HepG2 (cell line): ENCODE results near the gene COL5A1. TPM values are rescaled to one million over a fixed set of nuclear protein-coding genes. Genes with fewer than 3 reads are reported as not detected.

Experiments
- PCBP1 ChIP-seq: fragments of 200-400 bp; formaldehyde crosslinking; IDR thresholded peaks from 2 replicates; pipeline ENCODE4 v1.6.1; 2017; ENCODE audit warnings: mild to moderate bottlenecking, low read depth, low read length, borderline replicate concordance
- RORA ChIP-seq: sonication (generic); formaldehyde crosslinking; IDR thresholded peaks from 2 replicates; pipeline ENCODE4 v1.5.0; 2020; ENCODE audit warnings: mild to moderate bottlenecking, missing genetic modification reagents, moderate library complexity
- ZFY ChIP-seq: sonication (generic); formaldehyde crosslinking; IDR thresholded peaks from 2 replicates; pipeline ENCODE4 v1.4.0; 2020; ENCODE audit warnings: missing genetic modification reagents
- ZNF441 ChIP-seq: sonication (generic); formaldehyde crosslinking; IDR thresholded peaks from 2 replicates; pipeline ENCODE4 v1.7.0; 2021; ENCODE audit warnings: missing genetic modification reagents, borderline replicate concordance
- ZNF644 ChIP-seq: IDR thresholded peaks from 2 replicates; pipeline ENCODE4 v1.6.1; 2016; ENCODE audit warnings: low read depth
- ZNF879 ChIP-seq: sonication (generic); formaldehyde crosslinking; IDR thresholded peaks from 2 replicates; pipeline ENCODE4 v1.8.1; 2023; ENCODE audit warnings: missing genetic modification reagents
- polyA plus RNA-seq, 8 experiments: library from polyadenylated mRNA; depleted of rRNA in 3 of 8; stranded (reverse) in 7 of 8; unstranded in 1 of 8; fragments of >200 nt; fragmentation: Illumina TruSeq in 4 of 8; extraction: Trizol in 4 of 8; gene quantifications; 2 replicates each; pipeline versions ENCODE4 v1.2.1 to v1.2.3, GENCODE V29; 2011 to 2016; ENCODE audit warnings: low read depth in 4 of 8, missing spikeins in 1 of 8, mixed read lengths in 1 of 8; ENCODE audit not compliant: insufficient read depth in 1 of 8
- total RNA-seq, 5 experiments: library from RNA; depleted of rRNA; stranded (reverse); fragments of >200 nt; fragmentation: Illumina TruSeq; extraction: Trizol; gene quantifications; 2 replicates each; pipeline ENCODE4 v1.2.3, GENCODE V29; 2016; ENCODE audit warnings: low read depth in 1 of 5
- TF ChIP-seq, protein P1 (sequence below): sonication (generic); formaldehyde crosslinking; IDR thresholded peaks from 2 replicates; pipeline ENCODE4 v1.5.0; 2020; ENCODE audit warnings: mild to moderate bottlenecking, missing genetic modification reagents, borderline replicate concordance
- TF ChIP-seq, protein P2 (sequence below): IDR thresholded peaks from 2 replicates; pipeline ENCODE4 v1.6.1; 2016; ENCODE audit warnings: missing genetic modification reagents, missing compliant biosample characterization
- TF ChIP-seq, protein P3 (sequence below): sonication (generic); formaldehyde crosslinking; IDR thresholded peaks from 2 replicates; pipeline ENCODE4 v1.4.0; 2020; ENCODE audit warnings: mild to moderate bottlenecking, missing genetic modification reagents, borderline replicate concordance
- TF ChIP-seq, protein P4 (sequence below): sonication (generic); formaldehyde crosslinking; IDR thresholded peaks from 2 replicates; pipeline ENCODE4 v1.8.1; 2023; ENCODE audit warnings: mild to moderate bottlenecking, missing genetic modification reagents

Gene COL5A1
- total and polyA plus RNA-seq, 2 of the 13 experiments (the other 11 are each of a cell fraction or from before 2014, with no cell fraction given), result not detected

DNA sequence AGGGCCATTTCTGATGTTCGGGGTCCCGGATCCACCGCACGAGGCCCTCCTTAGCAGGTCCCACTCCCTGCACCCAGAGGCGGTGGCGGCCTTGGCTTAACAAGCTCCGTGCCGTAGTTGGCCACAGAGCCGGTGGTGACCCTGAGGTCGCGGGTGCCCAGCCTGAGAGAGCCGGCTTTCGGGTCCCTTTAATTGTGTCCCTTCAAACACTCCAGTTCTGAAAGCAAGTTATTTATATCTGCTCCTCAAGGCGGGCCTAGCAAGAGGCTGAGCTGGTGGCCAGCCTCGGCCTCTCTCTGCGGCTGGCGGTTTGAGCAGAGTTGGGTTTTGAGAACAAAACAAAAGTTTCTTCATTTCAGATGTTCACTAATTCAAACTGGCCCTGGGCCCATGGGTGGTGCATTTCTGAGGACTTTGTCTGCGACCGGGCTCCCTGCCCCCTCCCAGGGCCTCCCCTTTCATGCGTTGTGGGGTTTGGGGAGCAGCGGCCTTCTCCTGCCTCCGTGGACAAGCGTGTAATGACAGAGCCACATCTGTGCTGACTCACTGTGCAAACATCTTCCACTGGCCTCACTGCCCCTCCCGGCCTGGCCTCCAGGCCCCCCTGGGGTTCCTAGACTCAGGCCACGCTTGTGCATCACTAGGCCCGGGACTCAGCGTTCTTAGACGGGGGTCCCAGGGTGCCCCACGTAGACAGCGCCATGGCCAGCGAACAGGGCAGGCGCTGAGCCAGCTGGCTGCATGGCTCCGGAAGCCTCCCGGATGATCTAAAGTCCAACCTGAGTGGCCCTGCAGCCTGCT is 49.4 kb upstream of the COL5A1 start (continued):
- no peak for TF ChIP-seq PCBP1
- TF ChIP-seq, protein P1, sequence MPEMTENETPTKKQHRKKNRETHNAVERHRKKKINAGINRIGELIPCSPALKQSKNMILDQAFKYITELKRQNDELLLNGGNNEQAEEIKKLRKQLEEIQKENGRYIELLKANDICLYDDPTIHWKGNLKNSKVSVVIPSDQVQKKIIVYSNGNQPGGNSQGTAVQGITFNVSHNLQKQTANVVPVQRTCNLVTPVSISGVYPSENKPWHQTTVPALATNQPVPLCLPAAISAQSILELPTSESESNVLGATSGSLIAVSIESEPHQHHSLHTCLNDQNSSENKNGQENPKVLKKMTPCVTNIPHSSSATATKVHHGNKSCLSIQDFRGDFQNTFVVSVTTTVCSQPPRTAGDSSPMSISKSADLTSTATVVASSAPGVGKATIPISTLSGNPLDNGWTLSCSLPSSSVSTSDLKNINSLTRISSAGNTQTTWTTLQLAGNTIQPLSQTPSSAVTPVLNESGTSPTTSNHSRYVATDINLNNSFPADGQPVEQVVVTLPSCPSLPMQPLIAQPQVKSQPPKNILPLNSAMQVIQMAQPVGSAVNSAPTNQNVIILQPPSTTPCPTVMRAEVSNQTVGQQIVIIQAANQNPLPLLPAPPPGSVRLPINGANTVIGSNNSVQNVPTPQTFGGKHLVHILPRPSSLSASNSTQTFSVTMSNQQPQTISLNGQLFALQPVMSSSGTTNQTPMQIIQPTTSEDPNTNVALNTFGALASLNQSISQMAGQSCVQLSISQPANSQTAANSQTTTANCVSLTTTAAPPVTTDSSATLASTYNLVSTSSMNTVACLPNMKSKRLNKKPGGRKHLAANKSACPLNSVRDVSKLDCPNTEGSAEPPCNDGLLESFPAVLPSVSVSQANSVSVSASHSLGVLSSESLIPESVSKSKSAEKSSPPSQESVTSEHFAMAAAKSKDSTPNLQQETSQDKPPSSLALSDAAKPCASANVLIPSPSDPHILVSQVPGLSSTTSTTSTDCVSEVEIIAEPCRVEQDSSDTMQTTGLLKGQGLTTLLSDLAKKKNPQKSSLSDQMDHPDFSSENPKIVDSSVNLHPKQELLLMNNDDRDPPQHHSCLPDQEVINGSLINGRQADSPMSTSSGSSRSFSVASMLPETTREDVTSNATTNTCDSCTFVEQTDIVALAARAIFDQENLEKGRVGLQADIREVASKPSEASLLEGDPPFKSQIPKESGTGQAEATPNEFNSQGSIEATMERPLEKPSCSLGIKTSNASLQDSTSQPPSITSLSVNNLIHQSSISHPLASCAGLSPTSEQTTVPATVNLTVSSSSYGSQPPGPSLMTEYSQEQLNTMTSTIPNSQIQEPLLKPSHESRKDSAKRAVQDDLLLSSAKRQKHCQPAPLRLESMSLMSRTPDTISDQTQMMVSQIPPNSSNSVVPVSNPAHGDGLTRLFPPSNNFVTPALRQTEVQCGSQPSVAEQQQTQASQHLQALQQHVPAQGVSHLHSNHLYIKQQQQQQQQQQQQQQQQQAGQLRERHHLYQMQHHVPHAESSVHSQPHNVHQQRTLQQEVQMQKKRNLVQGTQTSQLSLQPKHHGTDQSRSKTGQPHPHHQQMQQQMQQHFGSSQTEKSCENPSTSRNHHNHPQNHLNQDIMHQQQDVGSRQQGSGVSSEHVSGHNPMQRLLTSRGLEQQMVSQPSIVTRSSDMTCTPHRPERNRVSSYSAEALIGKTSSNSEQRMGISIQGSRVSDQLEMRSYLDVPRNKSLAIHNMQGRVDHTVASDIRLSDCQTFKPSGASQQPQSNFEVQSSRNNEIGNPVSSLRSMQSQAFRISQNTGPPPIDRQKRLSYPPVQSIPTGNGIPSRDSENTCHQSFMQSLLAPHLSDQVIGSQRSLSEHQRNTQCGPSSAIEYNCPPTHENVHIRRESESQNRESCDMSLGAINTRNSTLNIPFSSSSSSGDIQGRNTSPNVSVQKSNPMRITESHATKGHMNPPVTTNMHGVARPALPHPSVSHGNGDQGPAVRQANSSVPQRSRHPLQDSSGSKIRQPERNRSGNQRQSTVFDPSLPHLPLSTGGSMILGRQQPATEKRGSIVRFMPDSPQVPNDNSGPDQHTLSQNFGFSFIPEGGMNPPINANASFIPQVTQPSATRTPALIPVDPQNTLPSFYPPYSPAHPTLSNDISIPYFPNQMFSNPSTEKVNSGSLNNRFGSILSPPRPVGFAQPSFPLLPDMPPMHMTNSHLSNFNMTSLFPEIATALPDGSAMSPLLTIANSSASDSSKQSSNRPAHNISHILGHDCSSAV (CRISPR knock-in tag), result no peak
- TF ChIP-seq, protein P2, sequence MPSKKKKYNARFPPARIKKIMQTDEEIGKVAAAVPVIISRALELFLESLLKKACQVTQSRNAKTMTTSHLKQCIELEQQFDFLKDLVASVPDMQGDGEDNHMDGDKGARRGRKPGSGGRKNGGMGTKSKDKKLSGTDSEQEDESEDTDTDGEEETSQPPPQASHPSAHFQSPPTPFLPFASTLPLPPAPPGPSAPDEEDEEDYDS (CRISPR knock-in tag), result no peak
- TF ChIP-seq ZFY (CRISPR knock-in tag), result peak; percentile 46
- TF ChIP-seq ZNF644 (CRISPR knock-in tag), result peak; percentile 24; the same call in 1 of the 2 replicates
- no peak for TF ChIP-seq ZNF441 (CRISPR knock-in tag)
- TF ChIP-seq, protein P3, sequence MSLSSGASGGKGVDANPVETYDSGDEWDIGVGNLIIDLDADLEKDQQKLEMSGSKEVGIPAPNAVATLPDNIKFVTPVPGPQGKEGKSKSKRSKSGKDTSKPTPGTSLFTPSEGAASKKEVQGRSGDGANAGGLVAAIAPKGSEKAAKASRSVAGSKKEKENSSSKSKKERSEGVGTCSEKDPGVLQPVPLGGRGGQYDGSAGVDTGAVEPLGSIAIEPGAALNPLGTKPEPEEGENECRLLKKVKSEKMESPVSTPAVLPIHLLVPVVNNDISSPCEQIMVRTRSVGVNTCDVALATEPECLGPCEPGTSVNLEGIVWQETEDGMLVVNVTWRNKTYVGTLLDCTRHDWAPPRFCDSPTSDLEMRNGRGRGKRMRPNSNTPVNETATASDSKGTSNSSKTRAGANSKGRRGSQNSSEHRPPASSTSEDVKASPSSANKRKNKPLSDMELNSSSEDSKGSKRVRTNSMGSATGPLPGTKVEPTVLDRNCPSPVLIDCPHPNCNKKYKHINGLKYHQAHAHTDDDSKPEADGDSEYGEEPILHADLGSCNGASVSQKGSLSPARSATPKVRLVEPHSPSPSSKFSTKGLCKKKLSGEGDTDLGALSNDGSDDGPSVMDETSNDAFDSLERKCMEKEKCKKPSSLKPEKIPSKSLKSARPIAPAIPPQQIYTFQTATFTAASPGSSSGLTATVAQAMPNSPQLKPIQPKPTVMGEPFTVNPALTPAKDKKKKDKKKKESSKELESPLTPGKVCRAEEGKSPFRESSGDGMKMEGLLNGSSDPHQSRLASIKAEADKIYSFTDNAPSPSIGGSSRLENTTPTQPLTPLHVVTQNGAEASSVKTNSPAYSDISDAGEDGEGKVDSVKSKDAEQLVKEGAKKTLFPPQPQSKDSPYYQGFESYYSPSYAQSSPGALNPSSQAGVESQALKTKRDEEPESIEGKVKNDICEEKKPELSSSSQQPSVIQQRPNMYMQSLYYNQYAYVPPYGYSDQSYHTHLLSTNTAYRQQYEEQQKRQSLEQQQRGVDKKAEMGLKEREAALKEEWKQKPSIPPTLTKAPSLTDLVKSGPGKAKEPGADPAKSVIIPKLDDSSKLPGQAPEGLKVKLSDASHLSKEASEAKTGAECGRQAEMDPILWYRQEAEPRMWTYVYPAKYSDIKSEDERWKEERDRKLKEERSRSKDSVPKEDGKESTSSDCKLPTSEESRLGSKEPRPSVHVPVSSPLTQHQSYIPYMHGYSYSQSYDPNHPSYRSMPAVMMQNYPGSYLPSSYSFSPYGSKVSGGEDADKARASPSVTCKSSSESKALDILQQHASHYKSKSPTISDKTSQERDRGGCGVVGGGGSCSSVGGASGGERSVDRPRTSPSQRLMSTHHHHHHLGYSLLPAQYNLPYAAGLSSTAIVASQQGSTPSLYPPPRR (CRISPR knock-in tag), result no peak
- TF ChIP-seq RORA (CRISPR knock-in tag), result no peak
- no peak for TF ChIP-seq ZNF879 (CRISPR knock-in tag)
- TF ChIP-seq, protein P4, sequence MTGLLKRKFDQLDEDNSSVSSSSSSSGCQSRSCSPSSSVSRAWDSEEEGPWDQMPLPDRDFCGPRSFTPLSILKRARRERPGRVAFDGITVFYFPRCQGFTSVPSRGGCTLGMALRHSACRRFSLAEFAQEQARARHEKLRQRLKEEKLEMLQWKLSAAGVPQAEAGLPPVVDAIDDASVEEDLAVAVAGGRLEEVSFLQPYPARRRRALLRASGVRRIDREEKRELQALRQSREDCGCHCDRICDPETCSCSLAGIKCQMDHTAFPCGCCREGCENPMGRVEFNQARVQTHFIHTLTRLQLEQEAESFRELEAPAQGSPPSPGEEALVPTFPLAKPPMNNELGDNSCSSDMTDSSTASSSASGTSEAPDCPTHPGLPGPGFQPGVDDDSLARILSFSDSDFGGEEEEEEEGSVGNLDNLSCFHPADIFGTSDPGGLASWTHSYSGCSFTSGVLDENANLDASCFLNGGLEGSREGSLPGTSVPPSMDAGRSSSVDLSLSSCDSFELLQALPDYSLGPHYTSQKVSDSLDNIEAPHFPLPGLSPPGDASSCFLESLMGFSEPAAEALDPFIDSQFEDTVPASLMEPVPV (CRISPR knock-in tag), result no peak
